Measurements from ENCODE around the gene TENT4A.

DNA sequence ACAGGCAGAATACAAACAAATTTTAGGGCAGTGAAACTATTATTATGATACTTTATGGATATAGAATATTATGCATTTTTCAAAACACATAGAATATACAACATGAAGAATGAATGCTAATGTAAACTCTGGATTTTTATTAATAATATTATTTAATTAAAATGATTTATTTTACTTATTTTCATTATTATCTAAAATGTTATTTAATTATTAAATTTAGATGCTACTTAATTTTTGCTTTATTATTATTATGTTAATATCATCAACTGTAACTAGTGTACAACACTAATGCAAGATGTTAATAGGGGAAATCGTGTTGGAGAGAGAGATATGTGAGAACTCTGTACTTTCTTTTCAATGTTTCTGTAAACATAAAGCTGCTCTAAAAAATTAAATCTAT is 39.3 kb upstream of the TENT4A start:
- TF ChIP-seq POLR2A (IDR thresholded peaks at IDR 0.05) = no peak
- TF ChIP-seq EP300 (IDR thresholded peaks at IDR 0.05) = no peak
- TF ChIP-seq, protein P1, sequence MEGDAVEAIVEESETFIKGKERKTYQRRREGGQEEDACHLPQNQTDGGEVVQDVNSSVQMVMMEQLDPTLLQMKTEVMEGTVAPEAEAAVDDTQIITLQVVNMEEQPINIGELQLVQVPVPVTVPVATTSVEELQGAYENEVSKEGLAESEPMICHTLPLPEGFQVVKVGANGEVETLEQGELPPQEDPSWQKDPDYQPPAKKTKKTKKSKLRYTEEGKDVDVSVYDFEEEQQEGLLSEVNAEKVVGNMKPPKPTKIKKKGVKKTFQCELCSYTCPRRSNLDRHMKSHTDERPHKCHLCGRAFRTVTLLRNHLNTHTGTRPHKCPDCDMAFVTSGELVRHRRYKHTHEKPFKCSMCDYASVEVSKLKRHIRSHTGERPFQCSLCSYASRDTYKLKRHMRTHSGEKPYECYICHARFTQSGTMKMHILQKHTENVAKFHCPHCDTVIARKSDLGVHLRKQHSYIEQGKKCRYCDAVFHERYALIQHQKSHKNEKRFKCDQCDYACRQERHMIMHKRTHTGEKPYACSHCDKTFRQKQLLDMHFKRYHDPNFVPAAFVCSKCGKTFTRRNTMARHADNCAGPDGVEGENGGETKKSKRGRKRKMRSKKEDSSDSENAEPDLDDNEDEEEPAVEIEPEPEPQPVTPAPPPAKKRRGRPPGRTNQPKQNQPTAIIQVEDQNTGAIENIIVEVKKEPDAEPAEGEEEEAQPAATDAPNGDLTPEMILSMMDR (IDR thresholded peaks at IDR 0.05) = no peak
- no peak for TF ChIP-seq POLR2AphosphoS5 (IDR thresholded peaks at IDR 0.05)

Measured in upper lobe of left lung (tissue), 4 donors.